Gastroesophageal sphincter (tissue), 3 donors: Measurements from ENCODE around the gene ZNF750.
A peak's percentile ranks its signal among the peaks of the same experiment; 100 is the strongest.

Experiments
- CTCF ChIP-seq, 4 experiments: fragments of 200-600 bp in 2 of 4; fragments of 450-650 bp in 2 of 4; sonication (generic) in 1 of 4; IDR thresholded peaks; one replicate each; pipeline ENCODE4 v1.5.1; 2017 to 2019; ENCODE audit warnings: antibody characterized with exemption in 4 of 4, mild to moderate bottlenecking in 2 of 4, moderate library complexity in 2 of 4
- POLR2AphosphoS5 ChIP-seq: sonication (generic); formaldehyde crosslinking; IDR thresholded peaks from one replicate; pipeline ENCODE4 v1.6.1; 2017; ENCODE audit warnings: antibody characterized with exemption

GRCh38 chr17:82871056-82871775, 31.4 kb upstream of the ZNF750 start:
- no peak for TF ChIP-seq CTCF (IDR thresholded peaks at IDR 0.05)
- TF ChIP-seq POLR2AphosphoS5: peak; percentile 18
